GM19193 (cell line): Measurements from ENCODE around the gene EMX2.

Source experiments
- POLR2A ChIP-seq: IDR thresholded peaks from 4 replicates; pipeline ENCODE4 v1.6.1; 2011; ENCODE audit not compliant: insufficient read depth, insufficient read length; ENCODE audit errors: extremely low read depth

The EMX2 gene

DNA sequence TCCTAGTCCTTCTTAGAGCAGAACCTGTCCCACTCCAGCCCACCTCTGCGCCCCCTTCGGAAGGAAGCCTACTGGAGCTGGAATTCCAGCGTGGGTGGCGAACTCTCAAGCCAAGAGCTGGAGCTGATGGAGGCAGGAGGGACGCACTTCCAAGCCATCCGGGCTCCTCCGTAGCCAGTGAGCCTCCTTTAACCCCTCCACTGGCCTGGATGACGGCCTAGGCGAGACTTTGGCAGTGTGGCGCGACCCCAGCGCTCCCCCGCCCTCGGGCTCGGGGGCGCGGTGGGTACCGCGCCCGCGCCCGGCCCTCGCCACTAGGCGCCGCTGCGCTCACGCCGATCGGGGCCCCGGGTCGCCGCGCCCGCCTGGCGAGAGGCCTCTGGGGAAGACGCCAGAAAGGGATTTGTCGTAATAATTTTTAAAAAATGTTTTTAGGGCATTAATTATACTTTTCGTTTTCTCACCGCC, 5.1 kb upstream of the EMX2 start:
- no peak for TF ChIP-seq POLR2A

DNA sequence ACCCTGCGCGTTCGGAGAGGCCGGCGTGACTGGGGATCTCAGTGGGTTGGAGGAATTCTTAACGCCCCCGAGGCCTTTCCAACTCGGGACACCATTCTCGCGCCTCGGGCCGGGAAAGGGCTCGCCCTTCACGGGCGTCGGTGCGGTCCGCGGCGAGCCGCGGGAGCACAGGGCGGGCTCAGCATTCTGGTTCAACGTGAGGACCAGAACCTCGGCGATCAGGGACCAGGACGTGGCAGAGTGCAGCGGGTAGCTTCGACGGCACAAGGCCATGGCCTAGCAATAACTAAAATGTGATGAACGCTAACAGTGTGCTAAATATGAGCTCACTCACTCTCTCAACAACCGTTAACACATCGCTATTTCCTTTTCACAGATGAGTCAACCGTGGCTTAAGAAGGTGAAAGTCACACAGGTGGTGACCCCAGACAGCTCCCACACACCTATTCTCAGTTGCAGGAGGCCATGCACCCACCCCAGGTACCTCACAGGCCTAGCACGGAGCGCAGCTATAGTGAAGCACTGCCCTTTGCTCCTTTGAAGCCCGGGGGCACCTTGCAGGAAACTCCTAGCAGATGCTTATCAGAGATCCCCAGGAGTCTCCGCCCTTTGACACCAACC, 4.5 kb upstream of the EMX2 start:
- TF ChIP-seq POLR2A: no peak

DNA sequence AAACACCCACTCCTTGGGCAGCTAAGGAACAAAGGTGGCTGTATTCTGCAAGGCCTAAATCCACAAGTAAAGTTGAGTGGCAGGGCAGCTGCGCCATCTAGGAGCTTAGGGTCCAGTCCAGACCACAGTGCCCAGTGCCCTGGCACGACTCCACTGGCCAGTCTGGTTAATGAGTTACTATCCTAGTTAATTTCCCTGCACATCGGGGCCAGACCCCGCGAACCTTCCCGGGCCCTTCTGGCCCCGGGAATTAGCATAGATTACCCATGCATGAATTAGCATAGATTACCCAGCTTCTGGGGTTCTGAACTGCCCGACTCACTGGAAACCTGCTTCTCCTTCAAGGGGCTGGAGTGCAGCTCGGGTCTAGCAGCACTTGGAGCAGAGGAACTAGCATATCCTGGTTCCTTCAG, 3.2 kb upstream of the EMX2 start:
- no peak for TF ChIP-seq POLR2A

DNA sequence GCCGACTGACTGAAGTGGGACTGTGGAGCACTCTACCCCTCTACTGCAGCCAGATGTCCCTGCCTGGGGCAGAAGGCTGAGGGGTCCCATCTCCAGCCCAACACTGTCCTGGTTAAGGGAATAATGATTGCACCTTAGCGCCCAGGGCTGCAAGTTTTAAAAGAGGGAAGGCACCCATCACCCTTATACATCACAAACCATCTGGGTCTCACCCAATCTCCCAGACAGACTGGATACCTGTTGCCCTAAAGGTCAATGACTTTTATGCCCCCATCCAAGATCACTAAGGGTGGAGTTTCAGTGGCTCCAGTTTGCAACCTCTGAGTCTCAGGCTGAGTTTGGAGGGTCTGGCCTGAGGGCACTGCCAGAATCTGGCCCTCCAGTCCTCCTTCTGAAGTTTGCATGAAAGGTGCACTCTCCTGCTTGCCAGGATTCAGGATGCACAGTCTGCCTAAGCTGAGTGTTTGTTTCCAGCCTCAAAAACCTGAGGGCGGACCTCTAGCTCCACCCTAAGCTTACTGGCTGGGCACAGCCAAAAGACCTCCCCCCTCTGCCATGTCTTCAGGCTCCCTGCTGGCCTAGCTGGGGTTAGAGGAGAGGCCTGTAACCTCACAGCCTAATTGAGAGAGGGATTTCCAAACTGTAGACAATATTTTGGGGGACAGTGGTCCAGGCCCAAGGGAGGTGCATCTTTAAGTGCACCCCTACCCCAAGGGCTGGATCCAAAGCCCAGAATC, 2.5 kb upstream of the EMX2 start:
- no peak for TF ChIP-seq POLR2A

DNA sequence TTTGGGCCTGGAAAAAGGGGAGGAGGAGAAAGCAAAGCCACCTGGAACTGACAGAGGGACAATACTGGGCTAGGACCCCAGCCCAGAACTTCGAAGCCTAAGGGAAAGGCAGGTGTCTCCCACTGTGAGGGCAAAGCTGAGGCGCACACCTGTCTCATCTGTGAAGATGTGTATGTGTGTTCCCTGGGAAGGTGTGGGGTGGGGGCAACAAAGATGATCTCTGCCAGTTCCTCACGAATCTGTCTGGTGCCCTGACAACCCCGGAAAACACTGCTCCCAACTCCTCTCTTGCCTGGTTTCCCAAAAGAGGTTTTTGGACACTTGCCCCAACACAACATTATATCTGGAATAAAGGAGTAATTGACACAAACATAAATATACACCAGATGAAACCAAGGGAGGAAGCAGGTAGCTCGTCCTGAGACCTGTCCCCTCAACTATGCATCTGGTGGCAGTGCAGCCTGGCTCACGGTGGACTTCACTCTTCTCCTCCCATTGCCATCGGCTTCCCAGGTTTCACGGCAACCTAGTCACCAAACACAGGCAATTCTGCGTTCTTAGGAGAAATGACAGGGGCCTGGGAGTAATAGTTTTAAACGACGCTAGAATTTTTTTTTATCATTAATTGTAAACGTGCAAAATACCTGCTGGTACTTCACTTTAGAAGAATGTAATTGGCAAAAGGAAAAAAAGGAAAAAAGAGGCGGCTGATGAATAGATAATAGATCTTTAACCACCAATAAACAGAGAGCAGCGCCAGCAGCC, 1.7 kb upstream of the EMX2 start:
- no peak for TF ChIP-seq POLR2A

DNA sequence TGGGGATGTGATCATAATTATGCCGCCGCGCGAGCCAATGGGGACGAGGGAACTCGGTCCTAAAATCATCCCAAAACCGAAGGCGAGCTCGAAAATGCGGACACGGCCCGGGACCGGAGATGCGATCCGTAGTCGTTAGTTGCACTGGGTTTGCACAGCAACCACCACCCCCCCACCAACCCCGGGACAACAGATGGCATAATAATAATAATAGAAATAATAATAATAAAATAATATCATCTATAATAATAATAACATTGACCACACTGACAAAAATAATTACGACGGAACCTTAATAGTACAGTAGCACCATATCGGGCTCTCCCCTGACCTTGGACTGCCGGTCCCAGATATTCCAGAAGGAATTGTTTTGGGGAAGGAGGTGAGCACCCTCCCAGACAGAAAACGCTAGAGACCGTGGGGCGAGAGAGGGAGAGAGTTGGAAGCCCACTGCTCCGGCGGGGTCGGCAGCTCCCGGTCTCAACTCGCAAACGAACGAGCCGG, 1.1 kb upstream of the EMX2 start:
- TF ChIP-seq POLR2A: no peak

DNA sequence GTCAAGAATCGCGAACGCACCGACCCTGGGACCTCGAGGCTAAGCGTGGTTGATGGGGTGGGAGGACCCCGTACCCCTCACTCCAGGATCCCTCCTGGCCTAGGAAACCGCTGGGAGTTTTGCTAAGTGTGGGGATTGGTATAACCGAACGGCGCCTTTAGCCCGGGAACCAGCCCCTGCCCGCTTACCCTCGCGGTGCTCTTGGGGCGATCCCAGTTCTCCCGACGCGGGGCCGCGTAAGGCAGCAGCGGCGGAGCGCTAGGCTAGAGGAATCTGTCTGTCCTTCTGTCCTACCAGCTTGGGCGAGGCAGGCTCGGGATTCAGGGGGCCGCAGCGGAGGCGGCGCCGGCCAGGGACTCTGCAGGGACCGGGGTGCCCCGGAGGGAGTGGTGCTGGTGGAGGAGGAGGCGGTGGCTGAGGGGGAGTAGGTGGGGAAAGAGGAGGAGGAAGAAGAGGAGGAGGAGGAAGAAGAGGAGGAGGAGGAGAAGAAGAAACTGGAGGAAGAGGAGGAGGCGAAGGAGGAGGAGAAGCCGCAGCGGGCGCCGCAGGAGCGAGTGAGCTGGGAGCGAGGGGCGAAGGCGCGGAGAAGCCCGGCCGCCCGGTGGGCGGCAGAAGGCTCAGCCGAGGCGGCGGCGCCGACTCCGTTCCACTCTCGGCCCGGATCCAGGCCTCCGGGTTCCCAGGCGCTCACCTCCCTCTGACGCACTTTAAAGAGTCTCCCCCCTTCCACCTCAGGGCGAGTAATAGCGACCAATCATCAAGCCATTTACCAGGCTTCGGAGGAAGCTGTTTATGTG, 439 bp upstream of the EMX2 start:
- TF ChIP-seq POLR2A: no peak

DNA sequence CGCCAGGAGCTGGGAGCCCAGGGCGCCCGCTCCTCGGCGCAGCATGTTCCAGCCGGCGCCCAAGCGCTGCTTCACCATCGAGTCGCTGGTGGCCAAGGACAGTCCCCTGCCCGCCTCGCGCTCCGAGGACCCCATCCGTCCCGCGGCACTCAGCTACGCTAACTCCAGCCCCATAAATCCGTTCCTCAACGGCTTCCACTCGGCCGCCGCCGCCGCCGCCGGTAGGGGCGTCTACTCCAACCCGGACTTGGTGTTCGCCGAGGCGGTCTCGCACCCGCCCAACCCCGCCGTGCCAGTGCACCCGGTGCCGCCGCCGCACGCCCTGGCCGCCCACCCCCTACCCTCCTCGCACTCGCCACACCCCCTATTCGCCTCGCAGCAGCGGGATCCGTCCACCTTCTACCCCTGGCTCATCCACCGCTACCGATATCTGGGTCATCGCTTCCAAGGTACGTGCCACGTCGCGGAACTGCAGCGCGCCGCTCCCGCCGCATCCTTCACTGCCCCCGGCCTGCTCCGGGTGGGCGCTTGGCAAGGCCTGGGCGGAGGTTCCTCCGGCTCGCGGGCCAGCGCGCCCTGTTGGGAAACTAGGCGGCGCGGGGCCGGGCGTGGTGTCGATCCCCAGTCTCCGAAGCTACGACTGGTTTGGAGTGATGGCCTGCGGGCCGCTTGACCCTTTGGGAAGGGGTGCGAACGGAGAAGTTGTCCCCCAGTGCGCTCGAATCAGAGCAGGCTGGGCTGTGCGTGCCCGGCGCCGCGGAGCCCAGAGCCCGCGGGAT, 868 bp downstream of the EMX2 start:
- no peak for TF ChIP-seq POLR2A

DNA sequence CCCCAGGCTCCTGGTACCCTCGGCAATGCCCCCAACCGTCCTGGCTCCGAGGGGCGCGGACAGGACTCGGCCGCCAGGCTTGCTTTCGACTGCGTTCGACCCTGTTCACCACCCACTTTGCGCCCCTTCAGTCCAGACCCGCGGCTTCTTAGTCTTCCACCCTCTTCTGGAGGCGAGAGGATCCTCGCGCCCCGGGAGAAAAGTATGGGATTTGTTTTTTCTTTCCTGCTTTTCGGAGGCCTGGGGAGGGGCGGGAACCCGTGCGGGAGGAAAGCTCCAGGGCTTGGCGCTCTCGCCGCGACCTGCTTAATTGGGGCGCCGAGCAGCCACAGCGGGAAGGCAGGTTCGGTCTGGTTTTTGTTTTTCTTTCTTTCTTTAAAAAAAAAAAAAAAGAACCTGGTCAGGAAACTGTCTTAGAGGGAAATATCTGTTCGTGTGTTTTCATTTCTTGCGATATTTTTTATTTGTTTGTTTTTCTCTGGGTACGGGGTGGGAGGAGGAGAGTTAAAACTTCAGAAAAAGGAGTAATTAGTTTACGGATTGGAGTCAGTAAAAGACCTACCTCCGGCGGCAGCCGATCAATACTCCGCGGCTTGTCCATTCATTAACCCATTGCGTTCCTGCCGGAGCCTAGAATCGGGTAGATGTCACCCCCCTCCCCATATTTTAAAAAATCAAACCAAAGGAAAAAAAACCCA, 1.6 kb downstream of the EMX2 start:
- TF ChIP-seq POLR2A: no peak

DNA sequence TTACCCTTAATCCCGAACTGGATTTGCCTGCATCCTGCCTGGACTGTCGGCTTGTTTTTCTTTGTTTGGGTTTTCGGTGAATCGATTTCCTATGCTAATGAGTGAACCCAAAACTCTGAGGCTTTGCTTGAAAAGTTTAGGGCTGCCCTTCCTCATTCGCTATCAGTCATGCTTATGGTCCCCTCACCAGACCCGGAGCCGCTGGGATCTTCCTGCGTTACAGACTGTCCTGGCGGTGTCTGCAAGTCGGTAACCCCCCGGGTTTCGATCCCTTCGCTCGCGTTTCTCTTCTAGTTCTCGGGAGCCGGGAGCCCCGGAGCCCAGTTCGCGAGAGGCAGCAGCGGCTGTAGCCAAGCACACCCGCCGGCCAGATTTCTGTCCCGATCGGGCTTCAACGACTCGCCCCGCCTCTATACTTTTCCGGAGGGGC, 2.2 kb downstream of the EMX2 start:
- no peak for TF ChIP-seq POLR2A

DNA sequence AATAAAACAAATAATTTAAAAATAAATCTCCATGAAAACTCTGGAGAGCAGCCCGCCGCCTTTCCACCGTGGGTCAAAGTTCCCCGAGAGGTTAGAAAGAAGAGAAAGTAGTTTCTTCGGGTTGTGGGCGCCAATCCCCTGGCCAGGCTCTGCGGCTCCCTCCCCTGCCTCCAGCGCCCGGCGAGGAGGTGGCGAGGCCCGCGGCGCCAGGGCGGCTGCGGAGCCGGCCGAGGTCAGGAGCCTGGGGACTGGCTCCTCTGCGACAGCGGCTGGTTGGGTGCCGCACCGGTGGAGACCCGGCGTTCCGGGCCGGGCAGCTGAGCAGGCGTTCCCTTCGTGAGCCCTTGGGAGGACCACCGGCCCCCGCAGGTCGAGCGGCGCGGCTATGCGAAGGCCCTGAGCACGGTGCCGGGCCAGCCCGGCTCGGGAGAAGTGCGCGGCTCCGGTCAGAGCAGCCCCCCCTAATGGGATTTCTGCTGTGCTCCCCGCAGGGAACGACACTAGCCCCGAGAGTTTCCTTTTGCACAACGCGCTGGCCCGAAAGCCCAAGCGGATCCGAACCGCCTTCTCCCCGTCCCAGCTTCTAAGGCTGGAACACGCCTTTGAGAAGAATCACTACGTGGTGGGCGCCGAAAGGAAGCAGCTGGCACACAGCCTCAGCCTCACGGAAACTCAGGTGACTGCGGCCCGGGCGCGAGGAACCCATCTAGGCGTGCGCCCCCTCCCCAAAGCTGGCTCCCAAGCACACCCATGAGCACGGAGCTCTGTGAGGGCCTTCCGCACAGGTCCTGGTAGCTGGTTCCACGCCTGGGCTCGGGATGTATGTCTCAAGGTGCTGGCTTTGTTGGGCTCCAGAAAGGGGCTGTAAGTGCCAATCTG, 2.8 kb downstream of the EMX2 start:
- TF ChIP-seq POLR2A: no peak

DNA sequence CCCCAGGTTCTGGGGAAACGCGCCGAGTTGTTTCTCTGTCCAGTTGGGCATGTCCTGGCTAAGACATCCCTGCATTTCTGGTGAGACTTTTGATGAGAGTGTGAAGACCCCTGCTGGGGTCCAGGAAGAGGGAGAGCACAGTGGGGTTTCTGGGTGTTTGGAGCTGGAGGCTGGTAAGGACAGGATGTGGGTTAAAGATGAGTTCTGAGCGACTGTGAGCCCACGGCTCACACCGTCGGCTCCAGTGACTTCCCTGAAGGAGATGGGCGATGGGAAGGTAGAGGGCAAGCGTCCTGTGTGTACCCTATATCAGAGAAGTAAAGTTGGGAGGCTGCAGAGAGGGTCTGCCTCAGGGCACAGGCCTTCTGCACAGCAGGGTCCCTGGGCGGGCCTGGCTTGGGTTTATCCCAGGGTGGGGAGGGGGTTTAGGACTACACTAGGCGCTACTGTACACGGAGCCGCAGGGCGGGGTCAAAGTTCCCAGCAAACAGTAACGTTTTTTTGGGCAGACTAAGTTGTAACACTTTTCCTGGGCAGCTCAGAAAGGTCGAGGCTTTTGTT, 3.6 kb downstream of the EMX2 start:
- no peak for TF ChIP-seq POLR2A
